GM12873 (cell line): ENCODE results near the gene DGLUCY.

Experiments
- TF ChIP-seq, protein P1 (sequence below): IDR thresholded peaks from 2 replicates; pipeline ENCODE4 v1.5.1; 2012; ENCODE audit warnings: low read depth, mild to moderate bottlenecking, moderate library complexity, low read length, control low read depth; ENCODE audit not compliant: insufficient read depth; ENCODE audit errors: missing control alignments

The DGLUCY gene

DNA sequence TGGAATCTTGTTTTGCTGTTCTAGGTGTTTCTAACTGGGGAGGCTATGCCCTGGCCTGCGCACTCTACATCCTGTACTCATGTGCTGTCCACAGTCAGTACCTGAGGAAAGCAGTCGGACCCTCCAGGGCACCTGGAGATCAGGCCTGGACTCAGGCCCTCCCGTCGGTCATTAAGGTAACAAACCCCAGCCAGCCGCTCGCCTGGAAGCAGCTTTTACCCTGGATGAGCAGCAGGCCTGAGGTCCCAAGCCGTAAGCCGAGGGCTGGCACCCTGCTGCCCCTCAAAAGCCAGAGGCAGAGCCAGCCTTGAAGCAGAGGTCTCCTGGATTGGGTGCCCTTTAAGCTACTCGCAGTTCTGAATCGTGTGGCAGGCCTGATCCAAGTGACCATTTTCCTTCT, 101.5 kb downstream of the DGLUCY start:
- TF ChIP-seq, protein P1, sequence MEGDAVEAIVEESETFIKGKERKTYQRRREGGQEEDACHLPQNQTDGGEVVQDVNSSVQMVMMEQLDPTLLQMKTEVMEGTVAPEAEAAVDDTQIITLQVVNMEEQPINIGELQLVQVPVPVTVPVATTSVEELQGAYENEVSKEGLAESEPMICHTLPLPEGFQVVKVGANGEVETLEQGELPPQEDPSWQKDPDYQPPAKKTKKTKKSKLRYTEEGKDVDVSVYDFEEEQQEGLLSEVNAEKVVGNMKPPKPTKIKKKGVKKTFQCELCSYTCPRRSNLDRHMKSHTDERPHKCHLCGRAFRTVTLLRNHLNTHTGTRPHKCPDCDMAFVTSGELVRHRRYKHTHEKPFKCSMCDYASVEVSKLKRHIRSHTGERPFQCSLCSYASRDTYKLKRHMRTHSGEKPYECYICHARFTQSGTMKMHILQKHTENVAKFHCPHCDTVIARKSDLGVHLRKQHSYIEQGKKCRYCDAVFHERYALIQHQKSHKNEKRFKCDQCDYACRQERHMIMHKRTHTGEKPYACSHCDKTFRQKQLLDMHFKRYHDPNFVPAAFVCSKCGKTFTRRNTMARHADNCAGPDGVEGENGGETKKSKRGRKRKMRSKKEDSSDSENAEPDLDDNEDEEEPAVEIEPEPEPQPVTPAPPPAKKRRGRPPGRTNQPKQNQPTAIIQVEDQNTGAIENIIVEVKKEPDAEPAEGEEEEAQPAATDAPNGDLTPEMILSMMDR: no peak

DNA sequence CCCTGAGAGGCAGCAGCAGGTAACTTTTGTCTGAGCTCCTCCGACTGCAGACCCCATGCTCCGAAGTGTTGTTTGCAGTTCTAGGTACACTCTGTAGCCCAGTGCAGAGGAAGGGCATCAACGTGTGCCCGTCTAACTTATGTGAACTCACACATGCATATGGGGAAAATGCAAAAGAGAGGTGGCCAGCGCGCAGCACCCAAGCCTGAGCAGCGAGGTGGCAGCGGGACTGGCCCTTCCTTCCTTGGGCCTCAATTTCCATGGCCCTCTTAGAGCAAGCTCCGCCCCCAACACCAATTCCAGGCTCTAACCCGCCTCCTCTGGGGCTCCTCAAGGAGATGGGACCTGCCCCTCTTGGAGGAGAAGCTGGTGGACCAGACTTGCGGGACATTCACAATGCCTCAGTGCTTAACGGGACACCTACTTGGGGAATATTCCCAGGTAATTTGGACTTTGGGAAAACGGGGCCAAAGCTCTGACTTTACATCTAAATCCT, 102.9 kb downstream of the DGLUCY start:
- TF ChIP-seq, protein P1: no peak

DNA sequence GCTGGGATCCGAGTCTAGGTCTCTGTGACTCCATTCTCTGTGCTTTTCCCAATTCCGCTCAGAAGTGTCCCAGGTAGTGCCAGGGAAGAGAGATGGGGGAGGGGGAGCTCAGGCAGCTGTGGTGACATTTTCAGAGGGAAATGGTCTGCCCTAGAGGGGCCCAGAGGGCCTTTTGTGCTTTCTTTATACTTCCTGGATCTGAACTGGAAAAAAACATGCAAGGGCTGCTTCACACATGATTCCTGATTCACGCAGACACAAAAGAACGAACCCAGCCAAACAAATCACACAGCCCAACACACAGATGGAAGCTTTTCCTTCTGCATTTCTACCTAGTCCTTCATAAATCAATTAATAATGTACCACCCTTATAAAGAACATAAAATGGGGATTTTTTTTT, 104.1 kb downstream of the DGLUCY start:
- TF ChIP-seq, protein P1: no peak

DNA sequence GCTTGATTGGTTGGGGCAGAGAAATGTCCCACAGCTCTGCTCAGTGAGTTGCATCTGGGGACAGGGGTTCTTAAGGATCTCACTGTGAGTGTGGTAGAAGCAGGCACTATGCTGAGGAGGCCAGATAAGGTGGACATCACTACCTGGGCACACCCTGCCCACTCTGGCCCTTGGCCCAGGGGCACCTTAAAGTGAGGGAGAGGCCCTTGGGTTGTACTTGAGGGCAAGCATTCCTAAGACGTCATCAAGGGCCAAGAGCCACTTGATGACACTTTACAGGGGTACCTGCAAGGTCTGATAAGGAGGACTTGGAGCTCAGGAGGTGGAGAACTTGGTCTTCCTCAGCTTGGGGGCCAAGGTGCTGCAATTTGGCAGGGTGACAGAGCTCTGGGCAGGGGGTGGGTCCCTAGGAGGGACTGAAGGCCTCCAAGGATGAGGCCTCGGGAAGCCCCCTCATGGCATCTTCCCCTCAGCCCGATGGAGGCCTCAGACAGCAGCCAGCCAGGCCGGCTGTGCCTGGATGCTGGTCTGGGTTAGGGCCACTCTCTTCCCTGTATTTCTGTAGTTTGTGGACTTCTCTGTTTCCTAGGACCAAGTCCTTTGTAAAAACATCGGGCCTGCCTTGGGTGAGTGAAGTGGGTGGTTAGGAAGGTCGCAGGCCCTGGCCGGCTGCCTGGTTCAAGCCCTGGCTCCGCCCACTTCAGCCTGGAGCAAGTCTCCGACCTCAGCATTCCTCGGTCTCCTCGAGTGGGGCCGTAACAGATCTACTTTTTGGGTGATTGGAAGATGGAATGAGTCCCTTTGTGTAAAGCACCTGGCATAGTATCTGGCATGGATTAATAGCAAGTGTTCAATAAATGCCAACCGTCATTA, 105.9 kb downstream of the DGLUCY start:
- TF ChIP-seq, protein P1: no peak

DNA sequence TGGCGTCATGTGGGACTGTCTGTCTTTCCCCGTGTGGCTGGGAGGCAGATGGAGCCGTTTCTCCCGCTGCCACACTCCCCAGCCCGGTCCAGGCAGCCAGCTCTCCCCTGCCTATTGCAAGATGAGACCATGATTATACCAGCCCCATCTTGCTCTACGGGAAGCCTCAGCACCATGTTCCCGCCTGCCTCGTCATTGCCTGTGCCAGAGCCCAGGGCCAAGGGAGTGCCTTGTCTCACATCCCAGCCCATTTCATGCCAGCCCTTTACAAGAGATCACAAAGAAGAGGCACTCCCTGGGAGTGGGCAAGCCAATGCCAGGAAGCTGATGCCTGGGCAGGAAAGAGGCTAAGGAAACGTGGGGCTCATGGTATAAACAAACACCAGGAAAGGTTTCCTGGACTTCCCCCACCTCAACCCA, 106.7 kb downstream of the DGLUCY start:
- TF ChIP-seq, protein P1: no peak

DNA sequence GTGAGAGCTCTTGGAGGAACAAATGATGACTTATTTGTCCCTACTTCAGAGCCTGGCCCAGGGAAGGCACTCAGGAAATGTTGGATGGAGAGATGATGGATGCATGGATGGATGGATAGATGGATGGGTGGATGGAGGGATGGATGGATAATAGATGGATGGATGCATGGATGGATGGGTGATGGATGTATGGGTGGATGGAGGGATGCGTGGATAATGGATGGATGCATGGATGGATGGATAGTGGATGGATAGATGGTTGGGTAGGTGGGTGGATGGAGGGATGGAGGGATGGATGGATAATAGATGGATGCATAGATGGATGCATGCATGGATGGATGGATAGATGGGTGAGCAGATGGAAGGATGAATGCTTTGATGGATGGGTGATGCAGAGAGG, 107.4 kb downstream of the DGLUCY start:
- TF ChIP-seq, protein P1: no peak

DNA sequence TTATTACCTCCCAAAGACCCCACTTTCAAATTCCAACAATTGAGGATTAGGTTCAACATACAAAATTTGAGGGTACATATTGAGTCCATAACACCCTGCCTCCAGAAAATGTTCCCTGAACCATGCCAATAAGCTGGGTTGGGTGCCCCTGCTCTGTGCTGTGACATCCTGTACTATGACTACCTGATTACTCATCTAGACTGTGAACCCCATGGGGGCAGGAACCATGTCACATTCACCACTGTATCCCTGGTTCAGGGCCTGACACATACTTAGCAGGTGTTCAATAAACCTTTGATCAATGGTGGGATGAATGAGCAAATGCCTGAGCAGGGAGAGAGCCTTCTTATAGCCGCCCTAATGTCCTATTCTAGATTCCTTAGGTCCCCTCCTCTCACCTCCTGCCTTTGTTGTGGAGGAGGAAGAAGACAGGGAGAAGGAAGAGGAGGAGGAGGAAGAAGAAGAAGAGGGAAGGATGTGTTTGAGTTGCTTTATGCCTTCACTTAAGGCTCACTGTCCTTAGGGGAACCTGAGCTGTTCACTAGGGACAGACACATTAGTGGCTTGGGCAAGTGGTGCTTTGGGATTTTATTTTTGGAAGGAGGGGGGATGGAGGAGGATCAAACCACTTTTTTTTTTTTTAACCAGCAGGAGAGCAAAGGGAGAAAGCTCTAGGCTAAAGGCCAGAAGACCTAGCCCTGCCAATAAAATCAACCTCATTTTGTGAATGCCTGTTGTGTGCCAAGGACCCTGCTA, 109.3 kb downstream of the DGLUCY start:
- TF ChIP-seq, protein P1: no peak
